CD4-positive, alpha-beta T cell (primary cell): ENCODE measurements around the gene ABCA6. TPM values are rescaled to one million over a fixed set of nuclear protein-coding genes. Genes with fewer than 3 reads are reported as not detected.

Experiments used
- ATAC-seq: fragments of 200-7000 bp; cut with Tn5 transposase; one replicate; pipeline ENCODE4 v1.10.0; 2022; ENCODE audit warnings: mild to moderate bottlenecking; ENCODE audit not compliant: poor library complexity
- CTCF ChIA-PET: fragments of 350-600 bp; sonication (Branson Sonifier 250); formaldehyde crosslinking; loops from one replicate; lab custom pipeline; 2021; ENCODE audit warnings: antibody characterized with exemption, inconsistent platforms; lab: Charles Lee
- POLR2A ChIA-PET: fragments of 350-600 bp; sonication (Branson Sonifier 250); formaldehyde crosslinking; loops from one replicate; lab custom pipeline; 2021; ENCODE audit warnings: antibody characterized with exemption, inconsistent platforms; lab: Charles Lee
- DNase-seq, 14 experiments: peaks; one replicate each; pipeline ENCODE4 v3.0.0-alpha.2; 2013 to 2020; ENCODE audit warnings: mixed read lengths in 2 of 14
- H3K27ac ChIP-seq, 2 donors: one replicate each; pipeline versions ENCODE4 v1.5.1 to v1.7.0; 2013; ENCODE audit warnings: low read length in 2 of 2, low read depth in 1 of 2, mild to moderate bottlenecking in 1 of 2
- H3K27me3 ChIP-seq, 2 experiments: 1 replicate in 1 of 2; 2 replicates in 1 of 2; pipeline versions ENCODE4 v1.6.1 to v1.7.0; 2013; ENCODE audit warnings: low read length in 2 of 2, control low read depth in 1 of 2, mild to moderate bottlenecking in 1 of 2, moderate library complexity in 1 of 2; ENCODE audit not compliant: insufficient read depth in 2 of 2, control insufficient read depth in 1 of 2
- H3K36me3 ChIP-seq: one replicate; pipeline ENCODE4 v1.6.1; 2013; ENCODE audit warnings: low read length, control low read depth; ENCODE audit not compliant: insufficient read depth
- H3K4me1 ChIP-seq: one replicate; pipeline ENCODE4 v1.6.1; 2013; ENCODE audit warnings: low read length, control low read depth; ENCODE audit not compliant: insufficient read depth
- H3K4me3 ChIP-seq: one replicate; pipeline ENCODE4 v1.5.1; 2013; ENCODE audit warnings: mild to moderate bottlenecking, low read length, moderate library complexity
- H3K9me3 ChIP-seq, 2 experiments: 1 replicate in 1 of 2; 2 replicates in 1 of 2; pipeline versions ENCODE4 v1.6.1 to v1.7.0; 2013; ENCODE audit warnings: low read length in 2 of 2, mild to moderate bottlenecking in 2 of 2, control low read depth in 1 of 2, moderate library complexity in 1 of 2; ENCODE audit not compliant: control insufficient read depth in 1 of 2, insufficient read depth in 1 of 2
- H3K27ac Mint-ChIP-seq: one replicate; pipeline ENCODE4 v1.8.0; 2020; ENCODE audit warnings: mixed read lengths
- H3K27me3 Mint-ChIP-seq: one replicate; pipeline ENCODE4 v1.8.0; 2021; ENCODE audit warnings: mixed read lengths
- H3K36me3 Mint-ChIP-seq: one replicate; pipeline ENCODE4 v1.8.0; 2021; ENCODE audit warnings: low read depth, mixed read lengths
- H3K4me1 Mint-ChIP-seq: one replicate; pipeline ENCODE4 v1.8.0; 2021; ENCODE audit warnings: low read depth, mixed read lengths
- H3K4me3 Mint-ChIP-seq: one replicate; pipeline ENCODE4 v1.8.0; 2020; ENCODE audit warnings: mild to moderate bottlenecking, mixed read lengths
- H3K9me3 Mint-ChIP-seq: one replicate; pipeline ENCODE4 v1.8.0; 2020; ENCODE audit warnings: mixed read lengths
- CTCF ChIP-seq: fragments of 200-600 bp; IDR thresholded peaks from one replicate; pipeline ENCODE4 v1.8.0; 2022; ENCODE audit warnings: antibody characterized with exemption, mild to moderate bottlenecking
- intact Hi-C, 2 experiments: fragments of 100-400 bp; cut with DNase I in 1 of 2; cut with micrococcal nuclease in 1 of 2; formaldehyde crosslinking; loops; one replicate each; pipeline versions ENCODE4 v1.15.1 to v1.9.0; 2023 to 2025; cut with DNase I, micrococcal nuclease
- total RNA-seq, 174 experiments: library from RNA in 2 of 174; stranded (reverse) in 2 of 174; gene quantifications; one replicate each; pipeline ENCODE4 v1.2.3 and lab custom pipeline; 2021 to 2026

ABCA6 gene
- total RNA-seq, 2 experiments from 2014 or later, result 0.22 to 0.25 TPM

GRCh38 chr17:69122065-69122464, 19.6 kb downstream of the ABCA6 start:
- H3K4me1 ChIP-seq, result no peaks in the 10 kb centered on the region
- H3K4me1 Mint-ChIP-seq, result no peaks in the 10 kb centered on the region
- no peak for TF ChIP-seq CTCF
- H3K27me3 ChIP-seq, result no peaks in the 10 kb centered on the region
- no peak overlapping the region for H3K4me3 Mint-ChIP-seq
- no peak overlapping the region for H3K27ac Mint-ChIP-seq
- H3K27me3 Mint-ChIP-seq, result no peaks in the 10 kb centered on the region
- no peaks in the 10 kb centered on the region for H3K36me3 ChIP-seq
- H3K27ac ChIP-seq, result no peak overlapping the region
- no peaks in the 10 kb centered on the region for H3K9me3 ChIP-seq
- no peak overlapping the region for H3K4me3 ChIP-seq
- ChIA-PET CTCF (no interaction called here), POLR2A (no interaction called here)
- H3K9me3 Mint-ChIP-seq, result no peaks in the 10 kb centered on the region
- no peaks in the 10 kb centered on the region for H3K36me3 Mint-ChIP-seq
- intact Hi-C loops, result no loop called here
- no peak for DNase-seq
- no peak for ATAC-seq

GRCh38 chr17:69117855-69118784, 23.6 kb downstream of the ABCA6 start:
- no peak overlapping the region for H3K27ac ChIP-seq

GRCh38 chr17:69111794-69112193, 29.9 kb downstream of the ABCA6 start:
- Histone ChIP-seq H3K4me3 (no peak overlapping the region), H3K27me3 (no peaks in the 10 kb centered on the region), H3K27ac (no peak overlapping the region), H3K9me3 (no peaks in the 10 kb centered on the region), H3K36me3 (no peaks in the 10 kb centered on the region), H3K4me1 (no peaks in the 10 kb centered on the region)
- Mint-ChIP-seq H3K4me1 (no peaks in the 10 kb centered on the region), H3K27me3 (no peaks in the 10 kb centered on the region), H3K27ac (no peak overlapping the region), H3K9me3 (no peaks in the 10 kb centered on the region), H3K4me3 (no peak overlapping the region), H3K36me3 (no peaks in the 10 kb centered on the region)
- intact Hi-C loops, result no loop called here
- ChIA-PET POLR2A (no interaction called here), CTCF (no interaction called here)
- DNase-seq (no peak), ATAC-seq (no peak)
- no peak for TF ChIP-seq CTCF

More at GRCh38 chr17:69117855-69118784, 23.6 kb downstream of the ABCA6 start:
- Histone ChIP-seq H3K4me3 (no peak overlapping the region), H3K4me1 (no peaks in the 10 kb centered on the region), H3K36me3 (no peaks in the 10 kb centered on the region), H3K9me3 (no peaks in the 10 kb centered on the region), H3K27me3 (no peaks in the 10 kb centered on the region)
- H3K27me3 Mint-ChIP-seq, result no peaks in the 10 kb centered on the region
- no peaks in the 10 kb centered on the region for H3K36me3 Mint-ChIP-seq
- H3K27ac Mint-ChIP-seq, result no peak overlapping the region
- ChIA-PET POLR2A (no interaction called here), CTCF (no interaction called here)
- H3K4me1 Mint-ChIP-seq, result no peaks in the 10 kb centered on the region
- H3K9me3 Mint-ChIP-seq, result no peaks in the 10 kb centered on the region
- no peak for ATAC-seq
- no peak for DNase-seq
- intact Hi-C loops, result no loop called here
- H3K4me3 Mint-ChIP-seq, result no peak overlapping the region
- TF ChIP-seq CTCF, result no peak
